HCT116 (cell line): ENCODE results near the gene WSB1. TPM values are rescaled to one million over a fixed set of nuclear protein-coding genes. Genes with fewer than 3 reads are reported as not detected.

ENCODE experiments used
- ATAC-seq: fragments of 200-7000 bp; cut with Tn5 transposase; 2 replicates; pipeline ENCODE4 v1.9.1; 2020; ENCODE audit warnings: mild to moderate bottlenecking, moderate library complexity
- BruUV-seq: library from RNA; stranded (reverse); fragments of 400-500 nt; replicated peaks from 2 replicates; lab custom pipeline; 2021; lab: Mats Ljungman, UMichigan
- CTCF ChIA-PET: fragments of 300-600 bp; sonication (Branson Sonifier 250); formaldehyde crosslinking; loops from one replicate; lab custom pipeline; 2021; ENCODE audit warnings: antibody characterized with exemption; lab: Charles Lee
- POLR2A ChIA-PET: fragments of 300-600, 350-600 bp; sonication (Branson Sonifier 250); formaldehyde crosslinking; loops from one replicate; lab custom pipeline; 2021; ENCODE audit warnings: antibody characterized with exemption; lab: Charles Lee
- RAD21 ChIA-PET, 2 experiments: fragments of 300-600 bp; sonication (Branson Sonifier 250); formaldehyde crosslinking; loops; one replicate each; lab custom pipeline; 2023; ENCODE audit warnings: low total read pairs in 2 of 2; ENCODE audit not compliant: uncharacterized antibody in 2 of 2, unreplicated experiment in 2 of 2, low non-redundant PET in 1 of 2; lab: Charles Lee
- DNase-seq: peaks from one replicate; pipeline ENCODE4 v3.0.0-alpha.2; 2010; ENCODE audit warnings: low read depth, low spot score
- H2AFZ ChIP-seq: fragments of 200-600 bp; shearing (Covaris generic), sonication (generic); 2 replicates; pipeline ENCODE4 v1.6.1; 2017; ENCODE audit warnings: low read depth, mixed run types, mixed read lengths, antibody characterized with exemption, low read length; ENCODE audit not compliant: poor library complexity, severe bottlenecking
- H3K27ac ChIP-seq: 2 replicates; pipeline ENCODE4 v1.5.1; 2012; ENCODE audit warnings: low read depth, low read length
- H3K27me3 ChIP-seq: fragments of 200-600 bp; sonication (generic); 2 replicates; pipeline ENCODE4 v1.6.1; 2016; ENCODE audit warnings: mixed run types, low read length, mixed read lengths; ENCODE audit not compliant: insufficient read depth
- H3K36me3 ChIP-seq, 2 experiments: fragments of 200-500 bp in 1 of 2; fragments of 200-600 bp in 1 of 2; sonication (Bioruptor generic) in 1 of 2; sonication (generic) in 1 of 2; 2 replicates each; pipeline versions ENCODE4 v1.5.1 to v1.6.1; 2014 to 2016; ENCODE audit warnings: low read length in 2 of 2, inconsistent platforms in 1 of 2, mixed read lengths in 1 of 2, mixed run types in 1 of 2; ENCODE audit not compliant: insufficient read depth in 2 of 2, control insufficient read depth in 1 of 2
- H3K4me1 ChIP-seq, 2 experiments: fragments of 200-600 bp in 1 of 2; sonication (generic) in 1 of 2; 2 replicates each; pipeline versions ENCODE4 v1.5.1 to v1.6.1; 2012 to 2017; ENCODE audit warnings: low read length in 2 of 2, inconsistent platforms in 1 of 2, mild to moderate bottlenecking in 1 of 2, mixed read lengths in 1 of 2, mixed run types in 1 of 2, moderate library complexity in 1 of 2; ENCODE audit not compliant: insufficient read depth in 2 of 2, control insufficient read depth in 1 of 2
- H3K4me2 ChIP-seq: fragments of 200-600 bp; sonication (generic); 2 replicates; pipeline ENCODE4 v1.6.1; 2017; ENCODE audit warnings: mixed run types, low read length, mixed read lengths
- H3K4me3 ChIP-seq, 2 experiments: fragments of 200-600 bp in 1 of 2; sonication (generic) in 1 of 2; replicated peaks in 1 of 2; 2 replicates each; pipeline ENCODE4 v1.5.1; 2011 to 2016; ENCODE audit warnings: low read length in 2 of 2, control low read depth in 1 of 2, low read depth in 1 of 2, mild to moderate bottlenecking in 1 of 2, mixed read lengths in 1 of 2, mixed run types in 1 of 2
- H3K79me2 ChIP-seq: fragments of 200-600 bp; sonication (generic); 2 replicates; pipeline ENCODE4 v1.6.1; 2017; ENCODE audit warnings: mild to moderate bottlenecking, mixed run types, low read length, moderate library complexity, mixed read lengths; ENCODE audit not compliant: insufficient read depth
- H3K9ac ChIP-seq: fragments of 200-600 bp; sonication (generic); 2 replicates; pipeline ENCODE4 v1.6.1; 2016; ENCODE audit warnings: low read length, mixed read lengths
- H3K9me2 ChIP-seq: fragments of 200-600 bp; sonication (generic), shearing (Covaris generic); 2 replicates; pipeline ENCODE4 v1.6.1; 2017; ENCODE audit warnings: mixed run types, mild to moderate bottlenecking, moderate library complexity; ENCODE audit not compliant: insufficient read depth
- H3K9me3 ChIP-seq, 2 experiments: fragments of 200-500 bp in 1 of 2; fragments of 200-600 bp in 1 of 2; sonication (Bioruptor generic) in 1 of 2; sonication (generic) in 1 of 2; 2 replicates each; pipeline ENCODE4 v1.6.1; 2014 to 2017; ENCODE audit warnings: low read length in 2 of 2, mixed read lengths in 2 of 2, inconsistent platforms in 1 of 2, low read depth in 1 of 2, mild to moderate bottlenecking in 1 of 2, mixed run types in 1 of 2, moderate library complexity in 1 of 2; ENCODE audit not compliant: control insufficient read depth in 1 of 2, insufficient read depth in 1 of 2
- H4K20me1 ChIP-seq: fragments of 200-600 bp; sonication (generic), shearing (Covaris generic); 2 replicates; pipeline ENCODE4 v1.6.1; 2017; ENCODE audit warnings: mixed run types, mild to moderate bottlenecking, moderate library complexity; ENCODE audit not compliant: insufficient read depth
- ELF1 ChIP-seq: IDR thresholded peaks from 2 replicates; pipeline ENCODE4 v1.6.1; 2012; ENCODE audit warnings: low read depth, borderline replicate concordance
- POLR2A ChIP-seq: IDR thresholded peaks from 2 replicates; pipeline ENCODE4 v1.7.0; 2011; ENCODE audit warnings: borderline replicate concordance; ENCODE audit not compliant: insufficient read depth, insufficient read length; ENCODE audit errors: extremely low read depth
- POLR2AphosphoS5 ChIP-seq: IDR thresholded peaks from 2 replicates; pipeline ENCODE4 v1.6.1; 2011; ENCODE audit warnings: mild to moderate bottlenecking, low read depth, low read length, moderate library complexity
- RAD21 ChIP-seq: IDR thresholded peaks from 2 replicates; pipeline ENCODE4 v1.6.1; 2012; ENCODE audit warnings: low read depth, mild to moderate bottlenecking
- REST ChIP-seq: IDR thresholded peaks from 2 replicates; pipeline ENCODE4 v1.6.1; 2012; ENCODE audit warnings: low read depth
- SRF ChIP-seq: IDR thresholded peaks from 2 replicates; pipeline ENCODE4 v1.6.1; 2012; ENCODE audit warnings: low read depth
- TCF7L2 ChIP-seq: IDR thresholded peaks from 2 replicates; pipeline ENCODE4 v1.7.0; 2011; ENCODE audit warnings: borderline replicate concordance, inconsistent platforms; ENCODE audit not compliant: insufficient read depth, insufficient read length; ENCODE audit errors: extremely low read depth
- ZBTB33 ChIP-seq: IDR thresholded peaks from 2 replicates; pipeline ENCODE4 v1.6.1; 2011; ENCODE audit warnings: mild to moderate bottlenecking, low read length, moderate library complexity; ENCODE audit not compliant: insufficient replicate concordance; ENCODE audit errors: extremely low read depth
- ZFX ChIP-seq: fragments of 450-650 bp; IDR thresholded peaks from 2 replicates; pipeline ENCODE4 v1.6.1; 2017
- intact Hi-C: fragments of 100-400 bp; cut with micrococcal nuclease; formaldehyde crosslinking; loops from 2 replicates; pipeline ENCODE4 v1.10.0; 2022
- total RNA-seq: library from RNA; stranded (reverse); gene quantifications from one replicate; pipeline ENCODE4 v1.2.1, GENCODE V29; 2021; ENCODE audit not compliant: unreplicated experiment
- TF ChIP-seq, protein P1 (sequence below): IDR thresholded peaks from 2 replicates; pipeline ENCODE4 v1.6.1; 2012
- TF ChIP-seq, protein P2 (sequence below): IDR thresholded peaks from 2 replicates; pipeline ENCODE4 v1.6.1; 2012

Gene WSB1
- total RNA-seq, 1 experiment from 2014 or later: 88.0 TPM

DNA sequence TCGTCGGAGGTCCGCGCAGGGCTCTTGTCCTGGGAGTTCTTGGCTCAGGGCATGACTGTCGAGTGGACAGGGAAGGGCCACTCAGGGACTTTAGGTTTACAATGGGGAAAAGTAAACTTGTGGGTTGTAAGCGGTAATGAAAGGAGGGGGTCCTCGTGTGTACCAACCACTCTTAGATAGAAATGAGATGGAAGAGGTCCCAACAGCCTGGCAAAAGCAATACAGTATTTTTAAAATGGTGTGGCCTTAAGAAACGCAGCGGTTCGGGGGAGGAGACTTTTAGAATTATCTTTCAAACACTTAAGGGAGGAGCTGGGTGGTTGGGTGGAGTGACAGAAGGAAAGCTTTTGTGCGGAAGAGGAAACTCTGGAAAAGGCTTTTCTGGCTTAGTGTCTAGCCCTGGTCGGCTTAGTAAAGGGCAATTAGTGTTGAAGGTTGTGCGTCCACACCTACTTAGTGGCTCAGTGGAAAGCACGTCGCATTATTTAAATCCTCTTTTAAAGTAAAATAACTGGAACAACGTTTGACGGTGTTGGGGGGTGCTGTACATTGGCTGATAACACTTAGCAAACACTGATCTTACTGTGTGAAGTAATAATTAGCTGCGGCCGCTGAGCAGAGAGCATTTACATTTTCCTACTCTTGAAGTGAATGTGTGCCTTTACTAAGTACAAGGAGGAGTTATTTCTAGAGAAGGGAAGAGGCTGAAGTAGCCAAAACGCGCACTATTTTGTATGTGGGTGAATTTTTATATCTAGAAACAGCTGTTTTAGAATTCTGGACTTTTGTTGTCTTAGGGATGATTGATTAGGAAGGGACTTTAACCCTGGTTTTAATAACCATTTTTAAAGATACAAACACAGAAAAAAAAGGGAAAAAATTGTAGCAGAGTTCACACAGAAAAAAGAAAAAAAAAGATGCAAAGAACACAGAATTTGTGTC, 1.0 kb downstream of the WSB1 start:
- DNase-seq: peak; percentile 24
- H3K9me2 ChIP-seq: no peaks in the 10 kb centered on the region
- peak overlapping the region; percentile 88 for H3K4me2 ChIP-seq
- BruUV-seq: no TSS peak
- CTCF ChIA-PET: interaction anchor here (2.1 kb wide), 1 partner anchor 38 kb away, joined by 6 read pairs; no protein-coding TSS in a partner anchor
- no peaks in the 10 kb centered on the region for H3K9me3 ChIP-seq
- H3K27ac ChIP-seq: peak overlapping the region; percentile 91
- no peaks in the 10 kb centered on the region for H4K20me1 ChIP-seq
- ATAC-seq: peak; percentile 62
- no peaks in the 10 kb centered on the region for H3K27me3 ChIP-seq
- RAD21 ChIA-PET: interaction anchor here in 1 of 2 experiments (1.2 kb wide), 1 partner anchor 38 kb away, joined by 4 read pairs; no protein-coding TSS in a partner anchor
- POLR2A ChIA-PET: interaction anchor here (0.7 to 2.3 kb wide), 19 partner anchors 9 to 305 kb away, joined by 3 to 12 read pairs (median 4); partner anchors contain the start of gene KSR1
- peak; percentile 38; the same call in 1 of the 2 replicates for TF ChIP-seq POLR2AphosphoS5
- no peak for TF ChIP-seq SRF
- no peak overlapping the region for H2AFZ ChIP-seq
- intact Hi-C loops: loop anchor here (1.0 to 5.0 kb wide), 2 partner anchors 37 to 48 kb away; no protein-coding TSS in a partner anchor
- peaks cover 58% of the 10 kb centered on the region for H3K79me2 ChIP-seq
- no peaks in the 10 kb centered on the region; a peak in 1 of 4 replicates for H3K36me3 ChIP-seq
- H3K4me1 ChIP-seq: peaks cover 22 to 23% of the 10 kb centered on the region in 2 experiments
- peak overlapping the region; percentile 87 to 99 for H3K4me3 ChIP-seq
- peak overlapping the region; percentile 95 for H3K9ac ChIP-seq

DNA sequence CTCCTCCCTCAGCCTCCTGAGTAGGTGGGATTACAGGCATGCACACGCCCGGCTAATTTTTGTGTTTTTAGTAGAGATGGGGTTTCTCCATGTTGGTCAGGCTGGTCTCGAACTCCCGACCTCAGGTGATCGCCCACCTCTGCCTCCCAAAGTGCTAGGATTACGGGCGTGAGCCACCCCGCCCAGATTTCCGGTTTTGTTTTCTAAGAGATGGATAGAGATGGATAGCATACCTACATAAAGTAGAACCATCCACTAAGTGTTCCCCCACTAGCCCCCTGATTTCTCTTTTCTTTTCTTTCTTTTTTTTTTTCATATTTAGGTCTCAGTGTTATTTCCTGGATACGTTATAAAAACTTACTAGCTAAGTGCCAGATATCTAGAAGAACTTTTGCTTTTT, 2.0 kb downstream of the WSB1 start:
- Histone ChIP-seq H3K4me1 (peaks cover 22 to 23% of the 10 kb centered on the region in 2 experiments), H3K27ac (no peak overlapping the region), H3K36me3 (no peaks in the 10 kb centered on the region; a peak in 1 of 4 replicates), H4K20me1 (no peaks in the 10 kb centered on the region), H3K4me3 (no peak overlapping the region; a peak in 1 of 4 replicates), H3K4me2 (peak overlapping the region; percentile 88), H3K9me3 (no peaks in the 10 kb centered on the region), H3K27me3 (no peaks in the 10 kb centered on the region), H3K9ac (no peak overlapping the region), H3K9me2 (no peaks in the 10 kb centered on the region), H3K79me2 (peaks cover 68% of the 10 kb centered on the region), H2AFZ (no peak overlapping the region)
- ChIA-PET POLR2A (interaction anchor here (1.7 kb wide), 1 partner anchor 31 kb away, joined by 8 read pairs; no protein-coding TSS in a partner anchor), RAD21 (no interaction called here), CTCF (no interaction called here)
- DNase-seq (no peak), ATAC-seq (no peak)
- no TSS peak for BruUV-seq
- intact Hi-C loops: no loop called here
- TF ChIP-seq RAD21: no peak
- TF ChIP-seq ZBTB33: no peak
- no peak for TF ChIP-seq REST
- TF ChIP-seq ZFX: no peak
- no peak for TF ChIP-seq ELF1
- TF ChIP-seq, protein P1, sequence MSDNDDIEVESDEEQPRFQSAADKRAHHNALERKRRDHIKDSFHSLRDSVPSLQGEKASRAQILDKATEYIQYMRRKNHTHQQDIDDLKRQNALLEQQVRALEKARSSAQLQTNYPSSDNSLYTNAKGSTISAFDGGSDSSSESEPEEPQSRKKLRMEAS: no peak
- no peak for TF ChIP-seq TCF7L2
- no peak for TF ChIP-seq POLR2A
- TF ChIP-seq, protein P2, sequence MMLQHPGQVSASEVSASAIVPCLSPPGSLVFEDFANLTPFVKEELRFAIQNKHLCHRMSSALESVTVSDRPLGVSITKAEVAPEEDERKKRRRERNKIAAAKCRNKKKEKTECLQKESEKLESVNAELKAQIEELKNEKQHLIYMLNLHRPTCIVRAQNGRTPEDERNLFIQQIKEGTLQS: no peak
